HG03565 (cell line): ENCODE results near the gene DOC2A.
"Not testable (repeated sequence)": the region's sequence is repeated elsewhere in the genome, so short reads cannot be mapped to it uniquely, and the experiment has no call there.

Experiments used
- ATAC-seq: cut with Tn5 transposase; IDR thresholded peaks from one replicate; pipeline ENCODE4 v1.9.1; 2021; ENCODE audit warnings: mild to moderate bottlenecking, moderate library complexity; ENCODE audit not compliant: unreplicated experiment

The DOC2A gene

DNA sequence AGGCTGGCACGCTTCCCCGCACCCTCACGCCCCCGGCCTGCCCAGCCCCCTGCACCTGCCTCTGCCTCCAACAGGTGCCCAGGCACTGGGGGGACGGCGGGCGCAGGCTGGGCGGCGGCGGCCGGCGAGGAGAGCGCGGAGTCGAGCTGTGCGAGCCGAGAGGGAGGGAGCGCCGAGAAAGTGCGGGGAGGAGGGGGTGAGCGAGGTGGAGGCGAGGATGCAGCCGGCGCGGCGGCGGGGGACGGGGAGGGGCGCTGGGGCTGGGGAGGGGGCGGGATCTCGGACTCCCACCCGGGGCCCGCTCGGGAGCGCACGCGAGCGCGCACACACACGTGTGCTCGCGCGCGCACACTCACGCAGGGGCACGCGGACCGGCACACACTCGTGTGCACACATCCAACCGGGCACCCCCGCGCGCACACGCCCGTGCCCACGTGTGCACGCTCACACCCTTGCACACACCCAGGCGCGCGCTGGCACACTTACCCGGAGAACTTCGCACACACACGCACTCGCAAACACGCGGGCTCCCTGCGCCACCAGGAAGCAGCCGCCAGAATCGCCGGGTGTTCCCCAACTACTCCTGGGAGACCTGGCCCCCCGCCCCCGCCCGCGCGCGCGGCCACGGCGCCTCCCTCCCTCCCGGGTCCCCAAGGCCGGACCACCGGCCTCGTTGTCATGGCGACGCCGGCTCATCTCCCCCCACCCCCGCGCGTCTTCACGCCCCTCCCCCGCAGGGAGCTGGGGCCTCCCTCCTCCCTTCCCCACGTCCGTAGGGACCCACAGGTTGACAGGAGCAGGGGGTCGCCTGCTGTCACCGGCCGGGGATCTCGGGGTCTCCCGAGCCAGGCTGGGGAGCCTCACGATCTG lies at the start of gene DOC2A:
Gene DOC2A (minus strand): TSS at position 184 of the 870 bp plus-strand sequence. CDS start 805 bp downstream, outside the sequence.
- ATAC-seq = no peak

DNA sequence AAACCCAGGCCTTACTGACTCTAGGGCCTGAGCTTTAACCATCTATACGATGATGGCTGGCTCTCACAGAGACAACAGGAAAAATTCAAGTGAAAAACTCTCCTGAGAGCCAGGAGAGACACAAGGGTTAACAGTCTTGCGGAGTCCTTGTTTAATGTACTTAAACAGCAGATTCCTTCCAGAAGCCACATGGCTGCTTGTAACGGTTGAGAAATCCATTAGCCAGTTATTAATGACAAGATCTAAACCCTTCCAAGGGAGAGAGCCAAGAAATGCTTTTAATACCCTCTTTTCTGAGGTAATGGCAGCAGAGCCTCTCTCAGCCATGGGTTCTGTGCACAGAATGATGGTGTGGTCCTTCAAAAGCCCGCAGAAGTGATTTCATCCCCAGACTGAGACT lies 49.5 kb upstream of the DOC2A start:
- ATAC-seq = no peak

DNA sequence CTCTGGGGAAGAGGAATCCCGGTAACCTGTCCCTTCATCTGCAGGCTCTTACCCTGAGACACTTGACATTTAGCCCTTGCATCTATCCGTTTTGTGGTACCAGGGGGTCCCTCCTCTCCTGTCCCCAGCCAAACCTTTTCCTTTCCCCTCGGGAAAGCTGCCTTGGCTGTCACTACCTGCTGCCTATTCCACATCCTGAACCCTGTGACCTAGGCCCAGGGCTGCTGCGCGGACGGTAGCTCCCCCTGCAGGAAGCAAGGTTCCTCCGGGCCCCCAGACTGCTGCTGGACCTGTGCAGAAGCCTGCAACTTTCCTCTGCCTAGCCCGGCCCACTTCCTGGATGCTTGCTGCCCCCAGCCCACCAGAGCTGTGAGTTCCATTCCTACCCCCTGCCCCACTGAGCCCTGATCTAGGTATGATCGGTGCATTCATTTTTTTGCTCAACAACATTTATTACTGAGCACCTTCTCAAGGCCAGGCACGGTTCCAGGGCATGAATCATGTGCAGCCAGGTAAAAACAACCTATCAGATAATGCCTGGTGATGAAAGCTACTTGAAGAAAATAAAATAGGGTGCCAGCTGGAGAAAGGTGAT lies 44.2 kb upstream of the DOC2A start:
- ATAC-seq = no peak

DNA sequence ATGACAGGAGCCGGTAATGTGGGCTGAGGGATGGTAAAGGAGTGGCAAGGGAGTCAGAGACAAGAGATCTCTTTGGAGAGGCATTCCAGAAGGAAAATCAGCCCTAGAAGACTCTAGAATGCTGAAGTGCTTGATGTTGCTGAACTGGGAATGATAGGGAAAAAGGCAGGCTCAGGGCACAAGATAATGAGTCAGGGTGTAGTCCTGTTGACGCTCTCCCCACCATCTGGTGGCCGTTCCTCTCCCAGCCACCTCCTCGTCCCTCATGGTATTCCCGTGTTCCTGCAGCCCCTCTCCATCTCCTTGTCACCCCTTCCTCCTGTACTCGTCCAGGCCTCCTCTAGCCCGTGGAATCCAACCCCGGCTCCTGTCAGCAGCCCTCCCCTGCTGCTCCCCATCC lies 43.6 kb upstream of the DOC2A start:
- ATAC-seq = no peak

DNA sequence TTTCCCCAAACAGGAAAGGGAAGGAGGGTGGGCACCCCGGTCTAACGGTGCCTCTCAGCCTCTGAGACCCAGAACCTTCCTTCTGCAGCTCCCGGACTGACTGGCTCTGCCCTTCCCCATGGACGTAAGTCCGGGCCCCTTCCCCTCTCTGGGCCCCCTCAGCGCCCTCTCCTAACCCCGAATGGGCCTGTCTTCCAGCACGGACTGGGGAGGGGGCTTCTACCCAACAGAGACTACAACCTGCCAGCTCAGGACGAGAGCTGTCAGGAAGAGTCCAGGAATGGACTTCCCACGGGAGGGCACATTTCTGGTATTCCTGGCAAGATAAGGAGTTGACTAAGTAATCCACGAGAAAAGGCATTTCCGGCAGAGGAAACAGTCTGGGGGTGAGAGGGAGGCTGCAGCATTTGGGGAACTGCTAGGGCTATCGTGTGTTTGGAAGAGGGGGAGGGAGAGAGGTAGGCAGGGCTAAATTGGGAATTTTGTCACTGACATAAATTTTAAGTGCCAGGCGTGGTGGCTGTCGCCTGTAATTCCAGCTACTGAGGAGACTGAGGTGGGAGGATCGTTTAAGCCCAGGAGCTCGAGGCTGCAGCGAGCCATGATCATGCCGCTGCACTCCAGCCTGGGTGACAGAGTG lies 42.7 kb upstream of the DOC2A start:
- ATAC-seq = no peak

DNA sequence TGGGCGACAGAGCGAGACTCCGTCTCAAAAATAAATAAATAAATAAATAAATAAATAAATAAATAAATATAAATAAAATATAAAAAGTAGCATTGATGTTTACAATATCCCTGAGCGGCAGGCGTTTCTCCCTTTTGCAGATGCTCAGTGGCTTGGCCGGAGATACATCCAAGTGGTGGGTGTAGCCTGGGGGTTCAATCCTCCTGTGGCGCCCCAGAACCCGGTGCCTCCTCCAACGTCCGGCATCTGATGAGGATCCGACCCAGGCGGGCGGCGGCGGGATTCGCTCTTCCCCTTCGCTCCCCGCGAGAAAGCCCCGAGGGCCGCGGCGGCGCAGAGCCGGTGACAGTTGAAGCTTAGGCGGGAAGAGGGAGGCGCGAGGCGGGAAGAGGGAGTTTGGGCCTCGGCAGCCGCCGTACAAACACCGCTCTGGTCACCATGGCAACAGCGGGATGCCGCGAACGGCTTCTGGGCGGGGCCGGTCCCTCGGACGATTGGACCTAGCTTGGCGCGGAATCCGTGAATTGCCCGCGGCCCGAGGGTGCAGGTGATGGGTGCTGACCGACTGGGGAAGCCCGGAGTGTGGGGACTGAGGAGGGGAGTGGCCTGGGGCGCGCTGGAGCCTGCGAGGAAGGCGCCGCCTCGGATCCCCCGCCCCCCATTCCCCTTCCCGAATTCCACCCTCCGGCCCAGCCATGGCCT lies 42.0 kb upstream of the DOC2A start:
- peak; percentile 57 for ATAC-seq

DNA sequence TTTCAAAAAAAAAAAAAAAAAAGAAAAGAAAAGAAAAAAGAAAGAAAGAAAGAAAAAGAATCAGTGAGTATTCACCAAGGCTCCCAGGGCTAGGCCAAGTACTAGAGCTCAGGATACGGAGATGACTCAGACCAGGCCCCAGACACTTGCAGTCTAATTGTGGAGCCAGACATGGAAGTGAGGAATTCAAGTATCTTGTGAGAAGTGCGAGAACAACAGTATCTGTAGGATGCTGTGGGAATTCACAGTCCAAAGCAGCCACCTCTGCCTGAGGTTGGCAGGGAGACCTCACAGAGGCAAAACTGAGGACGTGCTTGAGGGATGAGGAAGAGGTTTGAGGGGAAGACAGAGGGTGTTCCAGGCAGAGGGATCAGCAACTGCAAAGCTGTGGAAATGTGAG lies 40.7 kb upstream of the DOC2A start:
- no peak for ATAC-seq

DNA sequence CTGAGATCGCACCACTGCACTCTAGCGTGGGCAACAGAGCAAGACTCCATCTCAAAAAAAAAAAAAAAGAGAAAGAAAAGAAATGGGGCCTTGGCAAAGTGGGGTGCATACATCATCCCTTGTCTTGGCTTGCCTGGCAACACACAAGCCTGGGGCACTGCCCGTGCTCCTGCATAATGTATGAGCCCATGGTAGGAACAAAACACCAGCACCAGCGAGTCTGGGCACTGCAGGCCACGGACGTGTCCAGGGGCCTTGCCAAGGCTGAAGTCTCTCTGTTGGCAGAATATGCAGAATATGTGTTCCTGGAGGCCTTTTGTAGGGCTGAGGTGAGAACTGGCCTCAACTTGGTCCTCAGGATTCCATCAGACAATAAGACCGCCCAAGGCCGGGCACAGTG lies 39.0 kb upstream of the DOC2A start:
- no peak for ATAC-seq

DNA sequence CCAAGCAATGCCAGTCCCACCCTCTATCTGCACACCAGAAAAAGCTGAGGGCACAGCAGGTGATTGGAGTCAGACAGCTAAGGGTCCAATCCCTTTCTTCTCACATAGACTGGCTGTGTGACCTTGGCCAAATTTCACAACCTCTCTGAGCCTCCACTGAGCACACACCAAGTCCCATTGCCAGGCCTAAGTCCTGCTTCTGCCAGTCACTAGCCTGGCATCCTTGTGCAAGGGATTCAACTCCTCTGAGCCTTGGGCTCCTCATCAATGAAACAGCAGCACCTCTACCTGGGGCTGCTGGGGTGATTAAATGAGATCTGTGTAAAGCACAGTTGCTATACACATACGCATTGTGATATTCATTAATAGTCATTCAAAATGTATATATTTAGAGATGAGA lies 35.8 kb upstream of the DOC2A start:
- no peak for ATAC-seq

DNA sequence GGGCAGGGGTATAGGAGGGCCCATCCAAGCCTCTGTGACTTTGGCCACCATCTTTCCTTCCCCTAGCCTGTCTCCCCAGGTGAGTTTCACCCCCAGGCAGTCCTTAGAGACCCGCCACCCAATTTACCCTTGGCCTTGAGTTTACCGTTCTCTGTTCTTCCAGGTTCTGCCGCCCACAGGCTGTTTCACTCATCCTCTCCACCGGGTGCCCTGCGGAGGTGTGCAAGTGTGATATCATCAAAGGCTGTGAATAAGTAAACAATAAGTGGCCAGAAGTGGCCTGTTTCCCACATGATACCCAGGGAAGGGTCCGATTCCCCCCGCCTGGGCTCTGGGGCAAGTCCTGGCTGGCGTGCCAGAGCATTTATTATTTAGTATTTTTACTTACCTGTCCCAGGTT lies 35.4 kb upstream of the DOC2A start:
- ATAC-seq = no peak

DNA sequence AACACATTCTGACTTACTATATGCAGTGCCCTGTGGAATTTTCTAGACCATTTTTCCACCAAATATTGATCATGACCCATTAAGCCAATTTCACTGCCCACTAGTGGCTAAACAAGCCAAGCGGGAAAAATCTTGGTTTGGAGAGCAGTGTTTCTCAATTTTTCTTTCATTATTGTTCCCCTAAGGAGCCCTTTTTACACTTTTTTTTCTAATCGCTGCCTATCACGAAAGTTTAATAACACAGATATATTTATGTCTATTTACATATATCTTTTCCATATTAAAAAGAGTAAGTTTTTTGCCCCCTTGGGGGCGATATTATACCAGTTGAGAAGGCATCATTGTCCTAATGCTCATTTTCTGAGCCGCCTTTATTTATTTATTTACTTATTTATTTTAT lies 31.0 kb upstream of the DOC2A start:
- no peak for ATAC-seq

DNA sequence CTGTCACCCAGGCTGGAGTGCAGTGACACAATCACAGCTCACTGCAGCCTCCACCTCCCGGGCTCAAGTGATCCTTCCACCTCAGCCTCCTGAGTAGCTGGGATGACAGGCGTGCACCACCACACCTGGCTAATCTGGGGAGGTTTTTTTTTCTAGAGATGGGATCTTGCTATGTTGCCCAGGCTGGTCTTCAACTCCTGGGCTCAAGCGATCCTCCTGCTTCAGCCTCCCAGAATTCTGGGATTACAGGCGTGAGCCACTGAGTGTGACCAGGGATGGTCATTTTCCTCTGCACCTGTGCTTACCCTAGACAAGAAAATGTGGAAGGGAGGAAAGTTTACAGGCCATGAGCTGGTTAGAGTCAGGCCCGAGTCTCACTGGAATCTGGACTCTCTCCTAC lies 29.9 kb upstream of the DOC2A start:
- not testable (repeated sequence) for ATAC-seq

DNA sequence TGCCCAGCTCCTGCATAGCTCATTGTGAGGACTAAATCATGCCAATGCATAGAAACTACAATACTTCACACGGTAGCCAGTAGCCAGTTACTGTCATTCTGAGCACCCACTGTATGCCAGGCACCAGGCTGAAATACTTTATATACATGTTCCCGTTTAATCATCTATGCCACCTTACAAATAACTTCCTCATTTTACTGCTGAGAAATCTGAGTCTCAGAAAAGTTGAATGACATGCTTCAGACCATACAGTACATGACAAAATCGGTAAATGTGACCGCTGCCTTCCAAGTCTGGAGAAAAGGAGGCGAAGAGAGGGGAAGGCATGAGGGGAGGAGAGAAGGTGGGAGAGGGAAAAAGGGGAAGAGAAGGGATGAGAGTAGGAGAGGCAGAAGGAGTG lies 29.4 kb upstream of the DOC2A start:
- ATAC-seq = no peak

DNA sequence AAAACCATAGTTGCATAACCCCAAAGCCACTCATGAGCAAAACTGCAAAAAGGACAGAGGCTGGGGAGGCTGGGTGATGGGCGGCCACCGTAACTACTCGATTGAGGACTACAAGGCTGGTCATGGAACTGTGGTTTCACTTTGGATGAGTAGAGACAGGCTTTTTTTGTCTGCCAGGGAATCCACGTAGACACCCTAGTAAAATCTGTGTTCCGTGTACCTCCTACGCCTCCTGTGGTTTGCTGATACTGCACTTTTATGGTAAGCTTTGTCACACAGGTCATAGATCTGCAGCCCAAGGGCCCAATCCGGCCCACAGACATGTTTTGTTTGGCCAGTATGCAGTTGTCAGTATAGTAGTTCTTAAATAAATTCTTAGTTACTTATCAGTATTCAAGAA lies 22.4 kb upstream of the DOC2A start:
- ATAC-seq = no peak

DNA sequence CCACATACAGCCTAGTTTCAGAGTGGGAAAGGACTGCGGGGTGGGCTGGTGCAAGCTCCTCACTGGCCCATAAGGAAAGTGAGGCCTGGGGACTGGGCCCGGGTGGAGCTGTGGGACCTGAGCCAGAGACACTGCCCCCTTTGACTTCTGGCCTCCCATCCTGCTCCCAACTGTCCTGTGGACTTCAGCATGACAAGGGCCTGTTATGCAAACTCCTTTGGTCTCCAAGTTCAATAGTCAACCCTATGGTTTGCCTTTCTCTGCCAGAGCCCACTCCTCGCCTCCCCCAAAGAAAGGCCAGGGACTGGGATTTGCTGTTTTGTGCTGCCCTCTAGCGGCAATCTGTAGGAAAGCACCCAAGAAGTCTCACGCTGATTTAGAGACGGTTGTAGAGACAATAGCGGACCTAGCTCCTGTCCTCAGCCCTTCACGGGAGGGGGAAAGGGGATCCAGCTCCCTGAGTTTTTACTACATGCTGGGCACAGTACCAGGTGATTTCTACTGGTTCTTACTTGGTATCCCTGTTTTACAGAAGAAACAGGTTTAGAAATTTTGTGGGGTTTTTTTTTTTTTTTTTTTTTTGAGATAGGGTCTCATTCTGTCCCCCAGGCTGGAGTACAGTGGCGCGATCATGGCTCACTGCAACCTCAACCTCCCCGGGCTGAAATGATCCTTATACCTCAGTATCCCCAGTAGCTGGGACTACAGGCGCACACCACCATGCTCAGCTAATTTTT lies 21.4 kb upstream of the DOC2A start:
- ATAC-seq = no peak

DNA sequence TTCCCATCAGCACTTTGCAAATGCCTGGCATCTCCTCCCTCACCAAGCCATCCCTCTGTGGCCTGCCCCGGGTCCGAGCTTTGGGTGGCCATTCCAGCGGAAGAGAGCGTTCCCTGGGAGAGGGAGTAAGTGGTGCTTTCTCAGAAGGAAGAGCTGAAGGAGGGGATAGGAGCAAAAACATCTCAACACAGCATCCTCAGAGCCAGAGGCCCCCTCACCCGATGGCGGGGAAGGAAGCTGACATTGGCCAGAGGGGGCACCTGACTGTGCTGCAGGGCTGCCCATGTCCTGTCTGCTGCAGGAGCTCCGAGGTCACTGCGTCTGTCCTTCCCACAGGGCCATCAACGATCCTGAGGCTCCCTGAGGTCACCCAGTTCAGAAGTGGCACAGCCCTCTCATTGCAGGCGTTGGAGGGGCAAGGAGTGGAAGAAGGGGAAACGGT lies 20.7 kb upstream of the DOC2A start:
- no peak for ATAC-seq

DNA sequence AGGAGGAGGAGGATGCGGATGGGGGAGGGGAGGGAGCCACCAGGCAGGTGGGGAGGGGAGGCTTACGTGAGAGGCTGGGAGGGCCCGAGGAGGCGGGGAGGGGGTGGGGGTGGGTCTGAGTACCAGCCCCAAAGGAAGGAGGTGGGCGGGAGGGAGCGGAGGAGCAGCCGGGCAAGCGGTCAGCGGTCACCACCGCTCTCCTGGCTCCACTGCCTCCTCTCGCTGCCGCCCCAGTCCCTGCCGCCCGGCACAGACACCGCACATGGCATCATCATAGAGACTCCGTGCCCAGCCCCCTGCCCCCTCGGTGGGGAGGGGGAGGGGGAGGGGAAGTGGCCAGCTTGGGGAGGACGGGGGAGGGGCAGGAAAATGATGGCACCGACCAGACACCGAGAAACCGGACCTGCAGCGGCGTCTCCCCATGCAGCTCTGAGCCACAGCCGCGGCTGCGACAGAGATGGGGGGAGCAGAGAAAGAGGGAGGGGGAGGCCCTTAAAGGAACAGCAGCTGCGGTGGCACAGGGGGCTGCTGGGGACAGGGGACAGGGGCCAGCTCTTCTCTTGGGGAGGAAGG lies 20.1 kb upstream of the DOC2A start, which contains the start of gene TLCD3B:
Gene TLCD3B (minus strand): TSS at position 431 of the 573 bp plus-strand sequence. CDS start 744 bp downstream, outside the sequence.
- no peak for ATAC-seq

DNA sequence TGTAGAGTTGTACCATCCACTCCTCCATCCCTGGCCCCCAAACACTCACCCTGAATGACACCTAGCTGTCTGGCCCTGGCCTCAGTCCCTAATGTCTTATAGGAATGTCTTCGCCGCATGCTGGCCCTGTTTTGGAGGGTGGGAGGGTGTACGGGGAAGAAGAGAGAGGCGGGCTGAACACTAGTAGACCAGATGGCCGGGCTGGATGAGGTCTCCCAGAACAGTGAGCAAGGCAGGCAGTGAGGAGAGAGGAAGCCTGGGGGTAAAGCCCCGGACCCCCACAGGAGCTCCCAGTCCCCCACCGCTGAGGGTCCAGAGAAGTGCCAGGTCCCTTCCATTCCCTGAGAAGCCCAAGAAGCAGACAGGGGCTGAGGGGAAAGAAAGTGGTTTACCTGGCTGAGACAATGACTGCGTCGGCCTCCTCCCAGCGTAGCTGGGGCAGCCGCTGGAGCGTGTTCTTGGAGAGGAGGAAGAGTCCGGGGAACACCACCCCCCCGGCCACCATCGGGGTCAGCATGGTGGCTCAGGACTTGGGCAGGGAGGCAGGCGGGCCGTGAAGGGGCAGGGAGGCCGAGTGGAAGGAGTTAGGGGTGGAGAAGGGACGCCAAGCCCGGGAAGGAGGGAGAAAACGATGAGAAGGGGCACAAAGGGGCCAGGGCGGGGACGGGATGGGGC lies 19.3 kb upstream of the DOC2A start:
- ATAC-seq = no peak

DNA sequence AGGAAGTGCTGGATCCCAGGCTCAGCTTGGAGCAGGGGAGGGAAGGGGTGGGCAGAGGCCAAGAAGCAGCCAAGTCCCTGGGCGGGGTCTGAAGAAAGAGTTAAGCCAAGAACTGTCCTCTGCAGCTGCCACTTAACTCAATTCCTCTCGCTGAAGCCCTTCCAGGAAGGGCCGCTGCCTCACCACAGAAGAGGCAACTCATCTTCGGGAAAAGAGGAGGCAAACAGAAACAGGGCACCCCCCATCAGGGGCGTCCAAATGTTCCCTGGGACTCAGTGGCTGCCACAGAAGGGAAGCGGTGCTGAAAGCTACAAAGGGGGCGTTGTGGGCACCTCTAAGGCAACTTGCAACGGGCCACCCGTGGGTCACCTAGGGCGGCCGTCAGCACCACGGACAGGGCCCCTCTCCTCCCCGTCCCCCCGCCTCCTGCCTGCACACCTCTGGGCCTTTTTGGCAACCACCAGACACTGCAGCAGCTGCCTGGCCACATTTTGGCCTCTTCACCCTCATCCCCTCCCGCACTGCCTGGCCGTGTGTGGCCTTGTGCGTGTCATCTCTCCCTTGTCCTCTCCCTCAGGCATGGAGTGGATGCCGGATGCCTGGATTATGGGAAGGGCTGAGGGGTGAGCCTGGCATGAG lies 17.7 kb upstream of the DOC2A start:
- ATAC-seq = no peak
